AG09319 (cell line): Measurements from ENCODE around the gene STT3A.
"Not testable (repeated sequence)": the region's sequence is repeated elsewhere in the genome, so short reads cannot be mapped to it uniquely, and the experiment has no call there.

Experiments used
- DNase-seq: peaks from one replicate; pipeline ENCODE4 v3.0.0-alpha.2; 2010; ENCODE audit warnings: low read depth; ENCODE audit errors: extremely low read depth
- TF ChIP-seq, protein P1 (sequence below): IDR thresholded peaks from 2 replicates; pipeline ENCODE4 v1.5.1; 2011; ENCODE audit warnings: low read depth, mild to moderate bottlenecking, inconsistent platforms, low read length, moderate library complexity

STT3A gene

DNA sequence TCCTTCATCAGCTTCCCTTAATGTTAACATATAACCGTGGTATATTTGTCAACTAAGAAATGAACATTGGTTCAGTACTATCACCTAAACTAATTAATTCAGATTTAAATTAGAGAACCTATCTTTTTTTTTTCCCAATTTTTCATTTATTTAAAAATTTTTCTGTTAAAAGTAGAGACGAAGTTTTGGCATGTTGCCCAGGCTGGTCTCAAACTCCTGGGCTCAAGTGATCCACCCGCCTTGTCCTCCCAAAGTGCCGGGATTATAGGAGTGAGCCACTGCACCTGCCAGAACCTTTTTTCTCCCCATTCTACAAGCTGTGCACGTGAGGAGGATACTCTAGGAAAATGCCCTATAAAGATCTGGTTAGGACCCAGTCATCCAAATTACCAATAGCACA lies 19.7 kb upstream of the STT3A start:
- TF ChIP-seq, protein P1, sequence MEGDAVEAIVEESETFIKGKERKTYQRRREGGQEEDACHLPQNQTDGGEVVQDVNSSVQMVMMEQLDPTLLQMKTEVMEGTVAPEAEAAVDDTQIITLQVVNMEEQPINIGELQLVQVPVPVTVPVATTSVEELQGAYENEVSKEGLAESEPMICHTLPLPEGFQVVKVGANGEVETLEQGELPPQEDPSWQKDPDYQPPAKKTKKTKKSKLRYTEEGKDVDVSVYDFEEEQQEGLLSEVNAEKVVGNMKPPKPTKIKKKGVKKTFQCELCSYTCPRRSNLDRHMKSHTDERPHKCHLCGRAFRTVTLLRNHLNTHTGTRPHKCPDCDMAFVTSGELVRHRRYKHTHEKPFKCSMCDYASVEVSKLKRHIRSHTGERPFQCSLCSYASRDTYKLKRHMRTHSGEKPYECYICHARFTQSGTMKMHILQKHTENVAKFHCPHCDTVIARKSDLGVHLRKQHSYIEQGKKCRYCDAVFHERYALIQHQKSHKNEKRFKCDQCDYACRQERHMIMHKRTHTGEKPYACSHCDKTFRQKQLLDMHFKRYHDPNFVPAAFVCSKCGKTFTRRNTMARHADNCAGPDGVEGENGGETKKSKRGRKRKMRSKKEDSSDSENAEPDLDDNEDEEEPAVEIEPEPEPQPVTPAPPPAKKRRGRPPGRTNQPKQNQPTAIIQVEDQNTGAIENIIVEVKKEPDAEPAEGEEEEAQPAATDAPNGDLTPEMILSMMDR, result no peak
- no peak for DNase-seq

DNA sequence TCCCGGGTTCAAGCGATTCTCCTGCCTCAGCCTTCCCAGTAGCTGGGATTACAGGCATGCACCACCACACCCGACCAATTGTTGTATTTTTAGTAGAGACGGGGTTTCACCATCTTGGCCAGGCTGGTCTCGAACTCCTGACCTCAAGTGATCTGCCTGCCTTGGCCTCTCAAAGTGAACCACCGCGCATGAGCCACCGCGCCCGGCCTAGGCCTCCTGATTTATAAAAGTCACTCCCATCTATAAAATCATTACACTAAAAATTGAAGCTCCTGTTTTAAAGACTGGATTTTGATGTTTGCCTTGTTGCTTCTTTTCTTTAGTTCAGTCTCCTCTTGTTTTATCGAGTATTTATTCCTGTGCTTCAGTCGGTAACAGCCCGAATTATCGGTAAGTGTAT lies 15.5 kb upstream of the STT3A start:
- DNase-seq, result not testable (repeated sequence)

DNA sequence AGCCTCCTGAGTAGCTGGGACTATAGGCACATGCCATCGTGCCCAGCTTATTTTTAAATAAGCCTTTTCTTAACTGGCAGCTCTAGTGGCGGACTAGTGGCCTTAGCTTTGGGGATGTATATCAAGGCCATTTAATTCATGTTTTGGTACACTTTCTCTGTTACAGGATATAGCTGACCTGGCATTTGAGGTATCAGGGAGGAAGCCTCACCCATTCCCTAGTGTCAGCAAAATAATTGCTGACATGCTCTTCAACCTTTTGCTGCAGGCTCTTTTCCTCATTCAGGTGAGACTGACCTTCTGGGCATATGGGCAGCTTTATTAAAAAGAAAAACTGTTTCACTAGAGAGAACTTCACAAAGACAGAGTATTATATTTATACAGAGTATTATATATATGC lies 13.9 kb upstream of the STT3A start:
- TF ChIP-seq, protein P1, result no peak
- DNase-seq, result no peak

DNA sequence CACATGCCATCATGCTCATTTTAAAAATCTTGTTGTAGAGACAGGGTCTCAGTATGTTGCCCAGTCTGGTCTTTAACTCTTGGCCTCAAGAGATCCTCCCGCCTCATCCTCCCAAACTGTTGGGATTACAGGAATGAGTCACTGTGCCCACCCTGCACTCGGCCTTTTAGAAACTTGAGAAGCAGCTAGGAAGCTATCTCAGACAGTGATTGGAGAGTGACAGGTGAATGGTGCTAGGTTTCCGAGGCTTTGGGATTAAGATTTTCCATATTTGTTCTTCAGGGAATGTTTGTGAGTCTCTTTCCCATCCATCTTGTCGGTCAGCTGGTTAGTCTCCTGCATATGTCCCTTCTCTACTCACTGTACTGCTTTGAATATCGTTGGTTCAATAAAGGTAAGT lies 12.8 kb upstream of the STT3A start:
- DNase-seq, result no peak
- TF ChIP-seq, protein P1, result no peak

DNA sequence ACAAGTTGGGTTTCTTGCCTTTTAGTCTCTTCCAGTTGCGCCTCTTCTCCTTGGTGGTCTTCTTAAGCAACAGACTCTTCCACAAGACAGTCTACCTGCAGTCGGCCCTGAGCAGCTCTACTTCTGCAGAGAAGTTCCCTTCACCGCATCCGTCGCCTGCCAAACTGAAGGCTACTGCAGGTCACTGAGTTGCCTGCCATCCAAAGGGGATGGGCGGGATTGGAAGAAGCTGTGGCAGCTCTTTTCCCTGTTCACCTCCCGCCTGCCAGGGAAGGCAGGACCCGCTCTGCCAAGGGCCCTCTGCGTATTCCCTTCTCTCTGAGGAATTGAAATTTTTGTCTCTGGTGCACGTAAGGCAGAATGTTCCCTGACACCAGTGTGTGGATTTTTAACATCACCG lies 9.2 kb upstream of the STT3A start:
- DNase-seq, result no peak

DNA sequence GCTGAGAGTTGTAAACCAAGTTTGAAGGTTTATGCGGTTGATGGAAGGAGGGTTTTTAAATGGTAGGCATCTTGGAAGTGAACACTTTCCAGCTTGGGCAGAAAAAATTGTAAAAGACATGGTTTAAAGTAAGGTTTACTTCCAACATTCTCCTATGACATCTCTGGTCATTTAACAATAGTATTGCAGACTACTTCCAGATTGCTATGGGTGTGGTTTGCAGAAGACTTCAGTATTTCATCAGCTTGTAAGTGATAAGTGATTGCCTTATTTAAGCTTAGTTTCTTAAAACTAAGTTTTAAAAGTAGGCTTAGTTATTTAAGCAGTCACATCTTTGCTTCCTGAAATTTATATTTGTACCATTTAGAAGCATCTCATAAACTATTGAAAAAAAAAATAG lies 7.2 kb upstream of the STT3A start:
- TF ChIP-seq, protein P1, result no peak
- no peak for DNase-seq

More for the DNA sequence above, 9.2 kb upstream of the STT3A start:
- TF ChIP-seq, protein P1, result no peak

DNA sequence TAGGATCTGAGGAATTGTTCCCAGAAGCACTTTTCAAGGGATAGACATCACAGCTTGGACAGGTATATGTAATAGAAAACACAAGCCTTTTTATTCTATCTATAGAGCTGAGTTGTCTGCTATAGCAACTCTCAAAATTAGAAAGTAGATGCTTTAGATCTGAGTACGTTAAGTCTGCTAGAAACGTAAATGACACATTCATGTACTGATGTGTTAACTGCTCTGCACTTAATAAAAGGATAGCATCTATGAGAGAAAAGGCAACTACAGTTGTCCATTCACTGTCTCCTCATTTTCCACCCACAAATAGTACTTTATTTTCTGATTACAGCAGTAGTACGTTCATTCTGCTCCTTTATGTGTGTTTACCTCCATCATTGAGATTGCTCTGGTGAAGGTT lies 6.0 kb upstream of the STT3A start:
- DNase-seq, result no peak
- TF ChIP-seq, protein P1, result no peak

DNA sequence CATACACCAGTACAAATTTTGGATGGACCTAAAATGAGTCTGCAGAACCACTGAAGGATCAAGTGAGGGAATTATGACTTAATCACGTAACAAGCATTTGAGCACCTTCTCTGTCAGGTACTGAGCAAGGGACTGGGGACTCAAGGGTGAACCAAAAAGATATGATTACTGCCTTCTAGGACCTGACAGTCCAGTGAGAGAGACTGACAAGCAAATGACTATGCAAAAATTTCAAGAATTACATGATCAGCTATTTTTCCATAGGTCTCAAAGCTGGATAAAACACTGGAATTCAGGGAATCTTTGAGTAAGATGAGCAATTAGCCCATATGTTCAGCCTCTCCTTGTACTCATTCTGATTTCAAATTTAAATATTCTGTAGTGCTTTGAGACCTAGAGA lies 5.2 kb upstream of the STT3A start:
- TF ChIP-seq, protein P1, result no peak
- DNase-seq, result no peak
